HCT116 (cell line): ENCODE results near the gene MTM1. TPM values are rescaled to one million over a fixed set of nuclear protein-coding genes. Genes with fewer than 3 reads are reported as not detected.

Source experiments
- ATAC-seq: fragments of 200-7000 bp; cut with Tn5 transposase; 2 replicates; pipeline ENCODE4 v1.9.1; 2020; ENCODE audit warnings: mild to moderate bottlenecking, moderate library complexity
- BruUV-seq: library from RNA; stranded (reverse); fragments of 400-500 nt; replicated peaks from 2 replicates; lab custom pipeline; 2021; lab: Mats Ljungman, UMichigan
- CTCF ChIA-PET: fragments of 300-600 bp; sonication (Branson Sonifier 250); formaldehyde crosslinking; loops from one replicate; lab custom pipeline; 2021; ENCODE audit warnings: antibody characterized with exemption; lab: Charles Lee
- POLR2A ChIA-PET: fragments of 300-600, 350-600 bp; sonication (Branson Sonifier 250); formaldehyde crosslinking; loops from one replicate; lab custom pipeline; 2021; ENCODE audit warnings: antibody characterized with exemption; lab: Charles Lee
- RAD21 ChIA-PET, 2 experiments: fragments of 300-600 bp; sonication (Branson Sonifier 250); formaldehyde crosslinking; loops; one replicate each; lab custom pipeline; 2023; ENCODE audit warnings: low total read pairs in 2 of 2; ENCODE audit not compliant: uncharacterized antibody in 2 of 2, unreplicated experiment in 2 of 2, low non-redundant PET in 1 of 2; lab: Charles Lee
- DNase-seq: peaks from one replicate; pipeline ENCODE4 v3.0.0-alpha.2; 2010; ENCODE audit warnings: low read depth, low spot score
- H2AFZ ChIP-seq: fragments of 200-600 bp; shearing (Covaris generic), sonication (generic); 2 replicates; pipeline ENCODE4 v1.6.1; 2017; ENCODE audit warnings: low read depth, mixed run types, mixed read lengths, antibody characterized with exemption, low read length; ENCODE audit not compliant: poor library complexity, severe bottlenecking
- H3K27ac ChIP-seq: 2 replicates; pipeline ENCODE4 v1.5.1; 2012; ENCODE audit warnings: low read depth, low read length
- H3K27me3 ChIP-seq: fragments of 200-600 bp; sonication (generic); 2 replicates; pipeline ENCODE4 v1.6.1; 2016; ENCODE audit warnings: mixed run types, low read length, mixed read lengths; ENCODE audit not compliant: insufficient read depth
- H3K36me3 ChIP-seq, 2 experiments: fragments of 200-500 bp in 1 of 2; fragments of 200-600 bp in 1 of 2; sonication (Bioruptor generic) in 1 of 2; sonication (generic) in 1 of 2; 2 replicates each; pipeline versions ENCODE4 v1.5.1 to v1.6.1; 2014 to 2016; ENCODE audit warnings: low read length in 2 of 2, inconsistent platforms in 1 of 2, mixed read lengths in 1 of 2, mixed run types in 1 of 2; ENCODE audit not compliant: insufficient read depth in 2 of 2, control insufficient read depth in 1 of 2
- H3K4me1 ChIP-seq, 2 experiments: fragments of 200-600 bp in 1 of 2; sonication (generic) in 1 of 2; 2 replicates each; pipeline versions ENCODE4 v1.5.1 to v1.6.1; 2012 to 2017; ENCODE audit warnings: low read length in 2 of 2, inconsistent platforms in 1 of 2, mild to moderate bottlenecking in 1 of 2, mixed read lengths in 1 of 2, mixed run types in 1 of 2, moderate library complexity in 1 of 2; ENCODE audit not compliant: insufficient read depth in 2 of 2, control insufficient read depth in 1 of 2
- H3K4me2 ChIP-seq: fragments of 200-600 bp; sonication (generic); 2 replicates; pipeline ENCODE4 v1.6.1; 2017; ENCODE audit warnings: mixed run types, low read length, mixed read lengths
- H3K4me3 ChIP-seq, 2 experiments: fragments of 200-600 bp in 1 of 2; sonication (generic) in 1 of 2; replicated peaks in 1 of 2; 2 replicates each; pipeline ENCODE4 v1.5.1; 2011 to 2016; ENCODE audit warnings: low read length in 2 of 2, control low read depth in 1 of 2, low read depth in 1 of 2, mild to moderate bottlenecking in 1 of 2, mixed read lengths in 1 of 2, mixed run types in 1 of 2
- H3K79me2 ChIP-seq: fragments of 200-600 bp; sonication (generic); 2 replicates; pipeline ENCODE4 v1.6.1; 2017; ENCODE audit warnings: mild to moderate bottlenecking, mixed run types, low read length, moderate library complexity, mixed read lengths; ENCODE audit not compliant: insufficient read depth
- H3K9ac ChIP-seq: fragments of 200-600 bp; sonication (generic); 2 replicates; pipeline ENCODE4 v1.6.1; 2016; ENCODE audit warnings: low read length, mixed read lengths
- H3K9me2 ChIP-seq: fragments of 200-600 bp; sonication (generic), shearing (Covaris generic); 2 replicates; pipeline ENCODE4 v1.6.1; 2017; ENCODE audit warnings: mixed run types, mild to moderate bottlenecking, moderate library complexity; ENCODE audit not compliant: insufficient read depth
- H3K9me3 ChIP-seq, 2 experiments: fragments of 200-500 bp in 1 of 2; fragments of 200-600 bp in 1 of 2; sonication (Bioruptor generic) in 1 of 2; sonication (generic) in 1 of 2; 2 replicates each; pipeline ENCODE4 v1.6.1; 2014 to 2017; ENCODE audit warnings: low read length in 2 of 2, mixed read lengths in 2 of 2, inconsistent platforms in 1 of 2, low read depth in 1 of 2, mild to moderate bottlenecking in 1 of 2, mixed run types in 1 of 2, moderate library complexity in 1 of 2; ENCODE audit not compliant: control insufficient read depth in 1 of 2, insufficient read depth in 1 of 2
- H4K20me1 ChIP-seq: fragments of 200-600 bp; sonication (generic), shearing (Covaris generic); 2 replicates; pipeline ENCODE4 v1.6.1; 2017; ENCODE audit warnings: mixed run types, mild to moderate bottlenecking, moderate library complexity; ENCODE audit not compliant: insufficient read depth
- CBX3 ChIP-seq: IDR thresholded peaks from 2 replicates; pipeline ENCODE4 v1.6.1; 2012; ENCODE audit warnings: low read depth
- CEBPB ChIP-seq: IDR thresholded peaks from 2 replicates; pipeline ENCODE4 v1.6.1; 2012; ENCODE audit warnings: low read depth
- EGR1 ChIP-seq: IDR thresholded peaks from 2 replicates; pipeline ENCODE4 v1.6.1; 2012; ENCODE audit warnings: low read depth
- ELF1 ChIP-seq: IDR thresholded peaks from 2 replicates; pipeline ENCODE4 v1.6.1; 2012; ENCODE audit warnings: low read depth, borderline replicate concordance
- EZH2 ChIP-seq: fragments of 200-600 bp; sonication (generic); IDR thresholded peaks from 2 replicates; pipeline ENCODE4 v1.6.1; 2017; ENCODE audit warnings: antibody characterized with exemption, mixed run types
- EZH2phosphoT487 ChIP-seq: fragments of 200-600 bp; IDR thresholded peaks from 2 replicates; pipeline ENCODE4 v1.6.1; 2018; ENCODE audit warnings: antibody characterized with exemption, borderline replicate concordance
- FOSL1 ChIP-seq: IDR thresholded peaks from 2 replicates; pipeline ENCODE4 v1.6.1; 2012; ENCODE audit warnings: low read depth
- JUND ChIP-seq: IDR thresholded peaks from 2 replicates; pipeline ENCODE4 v1.6.1; 2012
- POLR2A ChIP-seq: IDR thresholded peaks from 2 replicates; pipeline ENCODE4 v1.7.0; 2011; ENCODE audit warnings: borderline replicate concordance; ENCODE audit not compliant: insufficient read depth, insufficient read length; ENCODE audit errors: extremely low read depth
- SIN3A ChIP-seq: IDR thresholded peaks from 2 replicates; pipeline ENCODE4 v1.6.1; 2012; ENCODE audit warnings: low read depth
- SRF ChIP-seq: IDR thresholded peaks from 2 replicates; pipeline ENCODE4 v1.6.1; 2012; ENCODE audit warnings: low read depth
- YY1 ChIP-seq: IDR thresholded peaks from 2 replicates; pipeline ENCODE4 v1.6.1; 2011; ENCODE audit warnings: low read length, low read depth, moderate library complexity, mild to moderate bottlenecking; ENCODE audit not compliant: insufficient replicate concordance; ENCODE audit errors: extremely low read depth
- ZFX ChIP-seq: fragments of 450-650 bp; IDR thresholded peaks from 2 replicates; pipeline ENCODE4 v1.6.1; 2017
- ZNF274 ChIP-seq: fragments of 200-500 bp; sonication (Bioruptor generic); IDR thresholded peaks from 2 replicates; pipeline ENCODE4 v1.6.1; 2014; ENCODE audit warnings: mild to moderate bottlenecking, low read depth, low read length, inconsistent platforms
- intact Hi-C: fragments of 100-400 bp; cut with micrococcal nuclease; formaldehyde crosslinking; loops from 2 replicates; pipeline ENCODE4 v1.10.0; 2022
- total RNA-seq: library from RNA; stranded (reverse); gene quantifications from one replicate; pipeline ENCODE4 v1.2.1, GENCODE V29; 2021; ENCODE audit not compliant: unreplicated experiment
- TF ChIP-seq, protein P1 (sequence below), 3 experiments: fragments of 200-600 bp in 1 of 3; sonication (generic) in 1 of 3; IDR thresholded peaks in 2 of 3; conservative IDR thresholded peaks in 1 of 3; 2 replicates each; pipeline ENCODE4 v1.5.1; 2012 to 2017; ENCODE audit warnings: low read depth in 2 of 3, low read length in 2 of 3, antibody characterized with exemption in 1 of 3, borderline replicate concordance in 1 of 3, control low read depth in 1 of 3, mild to moderate bottlenecking in 1 of 3, mixed read lengths in 1 of 3, mixed run types in 1 of 3, moderate library complexity in 1 of 3; ENCODE audit not compliant: insufficient read depth in 1 of 3
- TF ChIP-seq, protein P2 (sequence below): IDR thresholded peaks from 2 replicates; pipeline ENCODE4 v1.6.1; 2012
- TF ChIP-seq, protein P3 (sequence below): IDR thresholded peaks from 2 replicates; pipeline ENCODE4 v1.6.1; 2012

Gene MTM1
- total RNA-seq, 1 experiment from 2014 or later: 6.5 TPM

DNA sequence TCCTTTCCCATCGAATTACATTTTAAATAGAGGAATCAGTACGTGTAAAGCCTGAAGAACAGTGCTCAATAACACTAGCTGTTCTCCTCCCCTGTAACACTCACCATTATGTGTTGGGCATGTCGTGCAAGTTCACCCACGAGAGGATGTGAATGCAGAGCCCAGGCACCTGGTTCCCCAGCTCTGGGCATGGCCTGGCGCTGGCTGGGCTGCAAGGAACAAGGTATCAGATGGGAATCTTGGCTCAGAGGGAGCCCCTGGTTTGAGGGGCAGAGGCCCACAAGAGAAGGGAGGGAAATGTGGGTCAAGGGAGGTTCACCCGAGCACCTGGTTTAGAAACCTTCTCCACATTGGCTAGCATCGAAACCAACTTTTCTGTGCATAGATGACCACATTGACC, 41.7 kb upstream of the MTM1 start (continued):
- TF ChIP-seq, protein P1, sequence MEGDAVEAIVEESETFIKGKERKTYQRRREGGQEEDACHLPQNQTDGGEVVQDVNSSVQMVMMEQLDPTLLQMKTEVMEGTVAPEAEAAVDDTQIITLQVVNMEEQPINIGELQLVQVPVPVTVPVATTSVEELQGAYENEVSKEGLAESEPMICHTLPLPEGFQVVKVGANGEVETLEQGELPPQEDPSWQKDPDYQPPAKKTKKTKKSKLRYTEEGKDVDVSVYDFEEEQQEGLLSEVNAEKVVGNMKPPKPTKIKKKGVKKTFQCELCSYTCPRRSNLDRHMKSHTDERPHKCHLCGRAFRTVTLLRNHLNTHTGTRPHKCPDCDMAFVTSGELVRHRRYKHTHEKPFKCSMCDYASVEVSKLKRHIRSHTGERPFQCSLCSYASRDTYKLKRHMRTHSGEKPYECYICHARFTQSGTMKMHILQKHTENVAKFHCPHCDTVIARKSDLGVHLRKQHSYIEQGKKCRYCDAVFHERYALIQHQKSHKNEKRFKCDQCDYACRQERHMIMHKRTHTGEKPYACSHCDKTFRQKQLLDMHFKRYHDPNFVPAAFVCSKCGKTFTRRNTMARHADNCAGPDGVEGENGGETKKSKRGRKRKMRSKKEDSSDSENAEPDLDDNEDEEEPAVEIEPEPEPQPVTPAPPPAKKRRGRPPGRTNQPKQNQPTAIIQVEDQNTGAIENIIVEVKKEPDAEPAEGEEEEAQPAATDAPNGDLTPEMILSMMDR (IDR thresholded peaks at IDR 0.05 in 2 of 3, conservative IDR thresholded peaks at IDR 0.05 in 1 of 3; ENCODE audit: borderline replicate concordance in 1 of 3, insufficient read depth in 1 of 3, low read depth in 2 of 3, low read length in 2 of 3): no peak
- TF ChIP-seq, all 23 proteins: peak for 0

DNA sequence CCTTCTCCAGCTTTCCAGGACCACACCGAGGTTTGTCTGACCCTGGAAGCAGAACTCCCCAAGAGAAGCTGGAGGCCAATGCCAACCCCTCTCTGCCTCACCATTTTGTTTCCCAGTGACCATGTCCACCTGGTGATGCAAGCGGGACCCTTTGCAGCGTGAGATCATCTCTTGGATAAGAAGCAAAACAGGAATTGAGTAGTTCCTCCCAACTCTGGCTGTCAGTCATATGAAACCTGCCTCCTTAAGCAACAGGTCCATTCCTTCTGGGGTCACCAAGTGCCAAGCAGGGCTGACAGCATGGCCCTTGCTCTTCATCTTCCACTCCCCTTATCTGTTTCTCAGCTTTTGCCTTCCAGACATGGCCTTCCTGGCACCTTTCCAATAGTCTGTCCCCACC, 41.3 kb upstream of the MTM1 start:
- no peak overlapping the region for H3K4me3 ChIP-seq
- H3K4me2 ChIP-seq: no peak overlapping the region
- no TSS peak for BruUV-seq
- no peaks in the 10 kb centered on the region for H3K79me2 ChIP-seq
- no peaks in the 10 kb centered on the region for H3K36me3 ChIP-seq
- no peaks in the 10 kb centered on the region for H3K9me2 ChIP-seq
- H3K9ac ChIP-seq: no peak overlapping the region
- no peak for ATAC-seq
- ChIA-PET POLR2A (no interaction called here), RAD21 (no interaction called here), CTCF (no interaction called here)
- H4K20me1 ChIP-seq: no peaks in the 10 kb centered on the region
- no peaks in the 10 kb centered on the region for H3K27me3 ChIP-seq
- intact Hi-C loops: no loop called here
- H3K9me3 ChIP-seq: no peaks in the 10 kb centered on the region
- DNase-seq: no peak
- no peaks in the 10 kb centered on the region for H3K4me1 ChIP-seq
- H2AFZ ChIP-seq: no peak overlapping the region
- H3K27ac ChIP-seq: no peak overlapping the region
- TF ChIP-seq EZH2 (no peak), ELF1 (no peak), EGR1 (no peak)
- TF ChIP-seq, protein P2, sequence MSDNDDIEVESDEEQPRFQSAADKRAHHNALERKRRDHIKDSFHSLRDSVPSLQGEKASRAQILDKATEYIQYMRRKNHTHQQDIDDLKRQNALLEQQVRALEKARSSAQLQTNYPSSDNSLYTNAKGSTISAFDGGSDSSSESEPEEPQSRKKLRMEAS: no peak

DNA sequence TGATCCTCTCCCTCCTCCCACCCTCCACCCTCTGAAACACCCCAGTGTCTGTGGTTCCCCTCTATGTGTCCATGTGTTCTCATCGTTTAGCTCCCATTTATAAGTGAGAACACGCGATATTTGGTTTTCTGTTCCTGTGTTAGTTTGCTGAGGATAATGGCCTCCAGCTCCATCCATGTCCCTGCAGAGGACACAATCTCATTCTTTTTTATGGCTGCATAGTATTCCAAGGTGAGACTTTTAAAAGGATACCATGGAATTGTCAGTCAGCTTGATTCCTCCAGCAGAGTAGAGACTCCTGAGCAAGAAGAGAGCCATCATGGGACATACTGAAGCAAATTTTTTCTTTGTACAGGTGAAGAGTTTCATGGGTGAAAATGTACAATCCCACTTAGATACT, 38.8 kb upstream of the MTM1 start:
- Histone ChIP-seq H3K4me3 (no peak overlapping the region), H2AFZ (no peak overlapping the region), H3K27ac (no peak overlapping the region), H3K4me2 (no peak overlapping the region), H3K27me3 (no peaks in the 10 kb centered on the region), H3K4me1 (peaks cover 0 to 8% of the 10 kb centered on the region in 2 experiments; a peak in 2 of 4 replicates), H4K20me1 (no peaks in the 10 kb centered on the region), H3K36me3 (no peaks in the 10 kb centered on the region), H3K79me2 (no peaks in the 10 kb centered on the region), H3K9me2 (no peaks in the 10 kb centered on the region), H3K9me3 (no peaks in the 10 kb centered on the region), H3K9ac (no peak overlapping the region)
- DNase-seq: no peak
- RAD21 ChIA-PET: no interaction called here
- intact Hi-C loops: no loop called here
- ATAC-seq: no peak
- POLR2A ChIA-PET: no interaction called here
- CTCF ChIA-PET: no interaction called here
- BruUV-seq: no TSS peak
- TF ChIP-seq SIN3A (no peak), POLR2A (no peak), JUND (no peak), ZFX (no peak), ZNF274 (no peak), YY1 (no peak), FOSL1 (no peak), EZH2phosphoT487 (no peak), SRF (no peak), EGR1 (no peak), CBX3 (no peak), CEBPB (no peak)
- TF ChIP-seq, protein P1 (IDR thresholded peaks at IDR 0.05 in 2 of 3, conservative IDR thresholded peaks at IDR 0.05 in 1 of 3; ENCODE audit: borderline replicate concordance in 1 of 3, insufficient read depth in 1 of 3, low read depth in 2 of 3, low read length in 2 of 3): no peak
- TF ChIP-seq, protein P3, sequence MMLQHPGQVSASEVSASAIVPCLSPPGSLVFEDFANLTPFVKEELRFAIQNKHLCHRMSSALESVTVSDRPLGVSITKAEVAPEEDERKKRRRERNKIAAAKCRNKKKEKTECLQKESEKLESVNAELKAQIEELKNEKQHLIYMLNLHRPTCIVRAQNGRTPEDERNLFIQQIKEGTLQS: no peak
